KOPT-K1 (cell line): Measurements from ENCODE around the gene CDK11A.
"Not testable (repeated sequence)": the region's sequence is repeated elsewhere in the genome, so short reads cannot be mapped to it uniquely, and the experiment has no call there.

ENCODE experiments used
- H3K27ac ChIP-seq: fragments of 200-600 bp; sonication (generic); 2 replicates; pipeline ENCODE4 v1.5.1; 2016; ENCODE audit warnings: antibody characterized with exemption, mild to moderate bottlenecking, low read depth, low read length; ENCODE audit not compliant: poor library complexity, severe bottlenecking
- H3K36me3 ChIP-seq: fragments of 200-600 bp; sonication (generic); 2 replicates; pipeline ENCODE4 v1.5.1; 2017; ENCODE audit warnings: antibody characterized with exemption, mild to moderate bottlenecking, low read length, moderate library complexity; ENCODE audit not compliant: insufficient read depth
- H3K9me3 ChIP-seq: fragments of 200-600 bp; sonication (generic); 2 replicates; pipeline ENCODE4 v1.5.1; 2017; ENCODE audit warnings: antibody characterized with exemption, low read length, mild to moderate bottlenecking; ENCODE audit not compliant: insufficient read depth, poor library complexity, severe bottlenecking

The CDK11A gene

DNA sequence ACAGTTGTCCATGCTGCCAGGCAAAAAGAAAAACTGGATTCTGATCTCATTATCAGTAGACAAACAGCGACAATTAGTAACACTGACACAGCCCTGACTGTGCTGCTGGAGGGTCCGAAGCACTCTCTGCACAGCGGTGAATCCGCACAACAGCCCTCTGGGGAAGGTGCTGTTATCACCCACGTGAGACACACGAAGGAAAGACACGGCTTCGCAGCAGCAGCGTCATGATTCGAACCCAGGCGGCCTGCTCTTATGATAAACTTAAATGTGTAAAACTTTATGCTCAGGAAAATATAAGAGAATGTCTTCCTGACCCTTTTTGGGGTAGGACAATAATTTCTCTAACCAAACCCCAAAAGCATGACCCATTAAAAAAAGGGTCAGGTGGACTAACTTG, 18.4 kb upstream of the CDK11A start:
- not testable (repeated sequence) for H3K9me3 ChIP-seq, H3K27ac ChIP-seq
- peaks cover 15% of the 10 kb centered on the region; the same call in 1 of the 2 replicates for H3K36me3 ChIP-seq

DNA sequence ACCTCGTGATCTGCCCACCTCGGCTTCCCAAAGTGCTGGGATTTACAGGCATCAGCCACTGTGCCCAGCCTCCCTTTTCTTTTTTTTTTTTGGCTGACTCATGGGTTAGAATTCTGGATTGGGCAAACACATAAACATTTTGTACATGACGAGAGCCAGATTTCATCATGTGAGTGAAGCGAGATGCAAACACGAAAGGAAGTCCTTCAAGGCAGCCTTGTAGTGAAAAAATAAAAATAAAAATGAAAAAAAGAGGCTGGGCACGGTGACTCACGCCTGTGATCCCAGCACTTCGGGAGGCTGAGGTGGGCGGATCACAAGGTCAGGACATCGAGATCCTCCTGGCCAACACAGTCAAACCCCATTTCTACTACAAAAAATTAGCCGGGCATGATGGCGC, 16.9 kb upstream of the CDK11A start:
- not testable (repeated sequence) for H3K27ac ChIP-seq, H3K9me3 ChIP-seq
- peaks cover 22% of the 10 kb centered on the region; the same call in 1 of the 2 replicates for H3K36me3 ChIP-seq

DNA sequence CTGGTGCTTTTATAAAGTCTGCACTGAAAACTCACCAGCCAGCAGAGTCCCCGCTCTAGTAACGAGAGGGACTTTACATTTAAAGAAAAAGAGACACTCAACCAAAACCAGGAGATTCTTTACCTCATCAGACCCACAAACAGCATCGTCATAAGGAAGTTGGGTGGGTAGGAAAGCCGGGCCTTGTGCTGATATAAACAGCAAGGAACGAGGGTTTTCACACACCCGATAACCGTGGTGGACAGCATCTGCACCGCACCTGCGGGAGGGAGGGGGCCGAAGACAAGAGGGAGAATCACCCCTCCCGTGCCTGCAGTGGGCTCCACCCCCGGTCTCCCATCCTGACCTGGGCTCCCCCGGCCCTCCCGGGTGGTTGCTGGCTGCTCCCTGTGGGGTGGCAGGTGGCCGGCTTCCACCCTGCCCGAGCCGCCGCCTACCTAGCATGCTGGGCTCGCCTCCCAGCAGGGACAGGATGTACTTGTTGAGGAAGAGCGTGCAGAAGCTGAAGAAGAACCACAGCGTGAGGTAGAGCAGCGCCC, 14.7 kb upstream of the CDK11A start:
- H3K27ac ChIP-seq, H3K9me3 ChIP-seq: not testable (repeated sequence)
- peaks cover 34% of the 10 kb centered on the region; the same call in 1 of the 2 replicates for H3K36me3 ChIP-seq

DNA sequence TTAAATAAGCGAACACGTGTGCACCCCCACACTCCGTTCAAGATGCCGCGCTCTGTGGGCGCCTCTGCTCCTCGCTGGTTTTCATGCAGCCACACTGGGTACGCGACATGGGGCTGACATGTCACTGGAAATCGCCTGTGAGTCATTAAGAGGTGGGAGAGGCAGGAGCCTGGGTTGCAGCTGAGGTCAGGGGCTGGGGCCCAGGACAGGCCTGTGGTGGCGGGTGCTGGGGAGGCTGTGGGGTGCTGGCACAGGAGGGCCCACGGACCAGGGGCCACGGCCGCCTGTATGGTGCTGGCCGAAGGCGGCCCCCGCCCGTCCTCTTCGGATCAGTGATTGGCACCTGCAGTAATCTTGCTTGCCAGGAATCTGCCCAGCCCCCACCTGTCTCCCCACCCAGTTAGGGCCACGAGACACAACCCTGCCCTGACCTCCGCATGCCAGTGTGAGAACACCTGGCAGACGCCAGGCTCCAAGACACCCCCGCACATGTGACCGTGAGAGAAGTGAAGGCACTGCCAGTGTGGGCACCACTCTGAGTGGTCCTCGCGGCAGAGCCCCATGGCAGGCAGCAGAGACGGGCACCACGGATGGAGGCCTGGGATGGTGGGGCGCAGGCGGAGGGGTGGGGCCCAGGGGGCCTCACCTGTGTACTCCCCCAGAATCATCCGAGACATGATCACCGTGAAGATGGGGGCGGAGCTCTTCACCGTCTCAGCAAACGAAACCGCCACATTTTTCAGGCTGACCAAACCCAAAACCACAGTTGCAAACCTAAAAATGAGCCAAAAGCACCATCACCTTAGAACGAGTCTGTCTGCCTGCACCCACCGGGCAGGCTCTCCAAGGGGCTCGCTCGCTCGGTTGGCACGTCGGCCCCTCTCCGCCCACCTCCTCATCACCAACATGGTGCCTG, 13.8 kb upstream of the CDK11A start:
- not testable (repeated sequence) for H3K27ac ChIP-seq, H3K9me3 ChIP-seq
- H3K36me3 ChIP-seq = peaks cover 39% of the 10 kb centered on the region

DNA sequence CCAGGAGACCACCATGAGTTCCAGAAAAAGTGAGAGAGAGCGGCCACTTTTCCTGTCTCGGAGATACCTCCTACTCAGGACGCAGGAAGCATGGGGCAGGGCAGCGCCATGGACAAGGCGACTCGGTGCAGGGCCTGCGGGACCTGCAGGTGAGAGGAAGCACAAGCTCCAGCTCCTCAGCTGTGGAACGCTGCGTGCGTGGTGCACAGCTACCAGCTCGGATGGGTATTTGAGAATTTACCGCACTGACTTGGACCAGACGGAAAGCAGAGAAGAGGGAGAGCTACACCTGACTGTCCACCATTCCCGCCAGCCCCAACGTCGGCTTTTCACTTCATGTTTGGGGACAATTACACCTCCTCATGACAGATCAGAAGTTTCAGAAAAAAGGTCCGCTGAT, 8.2 kb upstream of the CDK11A start:
- no peak overlapping the region for H3K27ac ChIP-seq
- peaks cover 50% of the 10 kb centered on the region for H3K36me3 ChIP-seq
- H3K9me3 ChIP-seq = no peaks in the 10 kb centered on the region

DNA sequence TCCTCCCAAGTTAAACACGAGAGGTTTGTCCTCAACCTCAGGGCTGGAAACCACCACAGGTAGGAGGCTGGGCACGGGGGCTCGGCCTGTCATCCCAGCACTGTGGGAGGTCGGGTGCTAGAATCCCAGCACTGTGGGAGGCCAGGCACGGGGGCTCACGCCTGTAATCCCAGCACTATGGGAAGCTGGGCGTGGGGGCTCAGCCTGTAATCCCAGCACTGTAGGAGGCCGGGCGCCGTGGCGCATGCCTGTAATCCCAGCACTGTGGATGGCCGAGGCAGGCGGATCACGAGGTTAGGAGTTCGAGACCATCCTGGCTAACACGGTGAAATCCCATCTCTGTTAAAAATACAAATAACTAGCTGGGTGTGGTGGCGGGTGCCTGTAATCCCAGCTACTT, 6.7 kb upstream of the CDK11A start:
- H3K36me3 ChIP-seq = peaks cover 44% of the 10 kb centered on the region
- H3K27ac ChIP-seq = no peak overlapping the region
- H3K9me3 ChIP-seq = no peaks in the 10 kb centered on the region

DNA sequence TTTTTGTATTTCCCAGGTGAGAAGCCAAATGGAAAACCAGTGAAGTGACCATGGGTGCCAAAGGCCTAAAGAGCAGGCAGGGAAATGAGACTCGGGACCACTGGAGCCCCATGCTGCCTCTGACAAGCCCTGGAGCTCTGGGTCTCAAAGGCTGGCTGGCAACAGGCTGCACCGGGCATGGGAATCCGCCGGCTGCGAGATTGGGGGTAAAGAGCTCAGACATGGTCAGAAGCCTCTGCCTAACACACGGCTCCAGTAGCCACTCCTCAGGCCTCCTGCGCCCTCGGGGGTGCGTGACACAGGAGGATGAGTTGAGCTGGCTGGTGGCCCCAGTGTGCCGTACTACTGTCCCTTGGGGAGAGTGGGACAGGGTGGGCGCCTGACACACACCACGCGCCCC, 6.1 kb upstream of the CDK11A start:
- H3K36me3 ChIP-seq = peaks cover 41% of the 10 kb centered on the region
- not testable (repeated sequence) for H3K9me3 ChIP-seq, H3K27ac ChIP-seq

DNA sequence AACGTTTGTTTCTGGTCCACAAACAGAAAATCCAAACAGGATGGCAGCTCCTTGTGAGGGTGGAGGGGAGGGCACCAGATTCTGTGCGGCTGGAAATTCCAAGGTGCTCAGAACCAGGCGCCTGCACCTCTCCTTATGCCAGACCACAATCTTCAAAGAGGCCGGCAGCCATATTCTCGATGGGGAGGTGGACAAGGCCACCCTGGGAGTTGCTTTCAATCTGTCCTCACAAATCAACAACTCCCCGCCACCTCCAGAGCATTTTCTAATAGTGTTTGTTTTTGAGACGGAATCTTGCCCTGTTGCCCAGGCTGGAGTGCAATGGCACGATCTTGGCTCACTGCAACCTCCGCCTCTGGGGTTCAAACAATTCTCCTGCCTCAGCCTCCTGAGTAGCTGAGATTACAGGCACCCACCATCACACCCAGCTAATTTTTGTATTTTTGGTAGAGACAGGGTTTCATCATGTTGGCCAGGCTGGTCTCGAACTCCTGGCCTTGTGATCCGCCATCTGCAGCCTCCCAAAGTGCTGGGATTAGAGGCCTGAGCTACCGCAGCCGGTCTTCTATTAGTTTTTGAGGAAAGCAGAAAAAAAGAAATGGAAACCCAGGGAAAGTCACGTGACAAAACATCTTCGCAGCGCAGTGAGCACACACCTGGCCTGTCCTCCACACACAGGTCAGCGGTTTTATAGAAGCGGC, 5.1 kb upstream of the CDK11A start:
- H3K9me3 ChIP-seq, H3K27ac ChIP-seq: not testable (repeated sequence)
- H3K36me3 ChIP-seq = peaks cover 34% of the 10 kb centered on the region

DNA sequence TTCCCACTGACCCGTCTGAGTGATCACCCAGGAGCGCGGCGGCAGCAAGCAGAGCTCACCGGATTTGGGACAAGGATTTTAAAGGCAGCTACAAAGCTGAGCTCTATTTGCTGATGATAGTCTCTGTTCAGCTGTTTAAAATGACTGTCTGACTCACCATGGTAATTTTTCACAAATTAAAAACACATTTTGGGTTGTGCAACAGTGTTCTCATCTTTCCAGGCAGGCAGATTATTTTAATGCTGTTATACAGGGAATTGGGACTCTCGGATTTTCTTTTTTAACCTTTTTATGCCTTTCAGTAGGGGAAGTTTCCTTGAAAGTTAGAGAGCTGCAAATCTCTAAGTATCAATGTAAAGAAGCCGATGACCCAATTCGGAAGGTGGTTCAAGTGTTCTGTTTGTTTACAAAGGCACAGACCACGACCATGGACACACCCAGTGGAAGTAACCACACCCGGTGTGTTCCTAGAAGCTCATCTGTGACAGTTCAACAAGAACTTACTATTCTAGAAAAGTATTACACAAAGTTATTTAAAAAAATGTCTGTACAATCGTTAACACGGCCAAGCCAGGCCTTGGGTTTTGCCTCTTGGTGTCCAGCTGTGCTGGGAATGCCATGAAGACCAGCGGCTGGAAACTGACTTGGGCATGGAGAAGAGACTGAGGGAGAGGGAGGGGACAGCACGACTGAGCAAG, 4.3 kb upstream of the CDK11A start:
- H3K9me3 ChIP-seq, H3K27ac ChIP-seq: not testable (repeated sequence)
- peaks cover 30% of the 10 kb centered on the region for H3K36me3 ChIP-seq

DNA sequence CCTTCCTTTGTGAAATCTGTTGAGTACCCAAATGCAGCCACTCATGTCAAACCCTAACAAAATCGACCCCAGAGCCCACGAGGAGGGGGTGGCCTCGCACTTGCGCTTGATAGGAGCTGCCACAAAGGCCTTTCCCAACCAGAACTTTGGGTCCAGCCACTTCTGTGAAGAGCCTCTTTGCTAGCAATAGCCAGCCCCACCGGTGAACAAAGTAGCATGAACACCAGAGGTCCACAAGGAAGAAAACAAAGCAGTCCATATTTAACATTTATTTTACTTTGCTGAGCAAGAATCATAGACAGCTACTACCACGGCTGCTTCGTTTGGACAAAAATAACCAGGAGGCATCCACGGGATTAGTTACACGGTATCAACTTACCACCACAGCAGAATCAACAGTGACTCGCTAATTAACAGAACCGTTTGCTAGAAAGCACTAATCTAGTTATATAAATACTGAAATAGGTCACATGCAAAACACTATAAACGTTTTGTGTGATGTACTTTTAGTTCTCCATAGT, 3.0 kb upstream of the CDK11A start:
- not testable (repeated sequence) for H3K27ac ChIP-seq, H3K9me3 ChIP-seq
- peaks cover 20% of the 10 kb centered on the region for H3K36me3 ChIP-seq

DNA sequence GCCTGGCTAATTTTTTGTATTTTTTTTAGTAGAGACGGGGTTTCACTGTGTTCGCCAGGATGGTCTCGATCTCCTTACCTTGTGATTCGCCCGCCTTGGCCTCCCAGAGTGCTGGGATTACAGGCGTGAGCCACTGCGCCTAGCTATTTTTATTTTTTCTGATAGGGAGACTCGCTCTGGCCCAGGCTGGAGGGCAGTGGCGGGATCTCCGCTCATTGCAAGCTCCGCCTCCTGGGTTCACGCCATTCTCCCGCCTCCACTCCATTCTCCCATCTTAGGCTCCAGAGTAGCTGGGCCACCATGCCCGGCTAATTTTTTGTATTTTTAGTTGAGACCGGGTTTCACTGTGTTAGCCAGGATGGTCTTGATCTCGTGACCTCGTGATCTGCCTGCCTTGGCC, 1.9 kb upstream of the CDK11A start:
- peaks cover 20% of the 10 kb centered on the region for H3K36me3 ChIP-seq
- not testable (repeated sequence) for H3K9me3 ChIP-seq, H3K27ac ChIP-seq

DNA sequence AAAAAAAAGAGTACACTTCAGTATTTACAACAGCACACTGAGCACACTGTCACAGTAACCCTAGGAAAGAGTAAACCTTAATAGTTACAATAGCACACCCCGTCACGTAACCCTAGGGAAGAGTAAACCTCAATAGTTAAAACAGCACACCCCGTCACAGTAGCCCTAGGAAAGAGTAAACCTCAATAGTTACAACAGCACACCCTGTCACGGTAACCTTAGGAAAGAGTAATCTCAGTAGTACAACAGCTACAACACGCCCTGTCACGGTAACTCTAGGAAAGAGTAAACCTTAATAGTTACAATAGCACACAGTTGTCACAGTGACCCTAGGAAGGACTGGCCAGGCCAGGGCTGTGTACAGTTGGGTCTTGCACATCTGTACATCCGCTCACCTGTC, 3.0 kb downstream of the CDK11A start:
- Histone ChIP-seq H3K36me3 (peaks cover 54% of the 10 kb centered on the region), H3K9me3 (no peaks in the 10 kb centered on the region), H3K27ac (no peak overlapping the region)

DNA sequence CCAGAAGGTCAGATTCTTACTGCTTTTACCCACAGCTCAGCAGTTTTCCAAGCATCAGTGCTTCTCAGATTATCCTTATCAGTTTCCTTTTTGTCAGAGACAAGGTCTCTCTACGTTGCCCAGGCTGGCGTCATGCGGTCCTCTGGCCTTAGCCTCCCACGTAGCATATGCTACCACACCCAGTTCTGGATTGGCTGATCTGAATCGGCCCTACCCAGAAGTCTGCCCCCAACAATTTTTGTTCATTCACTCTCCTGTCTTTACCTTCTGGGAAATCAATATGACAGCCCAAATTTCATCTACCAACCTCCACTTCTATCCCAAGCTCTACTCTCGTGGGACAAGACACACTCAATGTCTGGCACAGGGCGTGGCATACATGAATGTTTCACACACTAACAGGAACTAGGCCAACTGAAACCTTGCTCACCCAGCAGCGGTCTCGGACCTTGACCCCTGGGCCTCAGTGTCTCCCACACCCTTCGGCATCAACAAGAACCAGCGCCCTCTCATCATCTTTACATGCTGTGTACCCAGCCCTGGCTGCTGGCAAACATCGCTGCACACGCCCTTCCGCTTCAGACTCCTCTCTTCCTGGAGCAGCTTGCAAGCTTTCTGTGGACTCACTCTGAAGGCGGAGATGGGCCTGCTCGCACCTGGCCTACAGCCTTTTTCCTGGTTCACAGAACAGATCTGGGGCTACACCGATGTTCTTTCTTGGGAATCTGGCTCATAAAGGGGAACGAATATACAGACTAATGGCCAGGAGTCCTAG, 8.9 kb downstream of the CDK11A start:
- not testable (repeated sequence) for H3K27ac ChIP-seq, H3K9me3 ChIP-seq
- peaks cover 62% of the 10 kb centered on the region for H3K36me3 ChIP-seq

DNA sequence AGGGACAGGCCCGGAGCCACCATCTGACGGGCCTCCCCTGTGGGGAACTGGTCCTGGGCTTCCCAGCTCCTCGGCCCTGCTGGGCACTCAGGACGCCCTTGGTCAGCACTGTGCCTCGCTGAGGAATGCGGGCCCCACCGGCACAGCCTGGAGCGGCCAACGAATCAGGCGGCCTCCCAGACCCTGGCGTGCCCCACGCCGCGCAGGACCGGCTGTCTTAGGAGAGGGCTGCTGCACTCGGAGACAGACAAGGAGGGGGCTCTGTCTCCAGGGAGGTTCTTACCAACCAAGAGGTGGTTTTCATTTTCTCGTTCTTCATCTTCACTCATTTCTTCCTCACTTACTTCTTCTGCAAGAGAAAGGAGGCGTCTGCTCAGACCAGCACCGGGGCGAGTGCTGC, 16.3 kb downstream of the CDK11A start:
- H3K9me3 ChIP-seq, H3K27ac ChIP-seq: not testable (repeated sequence)
- peaks cover 14% of the 10 kb centered on the region; the same call in 1 of the 2 replicates for H3K36me3 ChIP-seq
